SU-DHL-6 (cell line): ENCODE results near the gene EMC9.

Source experiments
- H2AFZ ChIP-seq: fragments of 200-600 bp; sonication (generic); 2 replicates; pipeline ENCODE4 v1.6.1; 2014; ENCODE audit warnings: low read depth, mild to moderate bottlenecking, moderate library complexity, mixed read lengths, antibody characterized with exemption, low read length; ENCODE audit not compliant: severe bottlenecking
- H3F3A ChIP-seq: fragments of 200-600 bp; shearing (Covaris generic); 2 replicates; pipeline ENCODE4 v1.6.0; 2016; ENCODE audit warnings: antibody characterized with exemption, mild to moderate bottlenecking; ENCODE audit not compliant: insufficient read depth
- H3K27ac ChIP-seq: fragments of 200-600 bp; sonication (generic); 2 replicates; pipeline ENCODE4 v1.5.1; 2016; ENCODE audit warnings: low read depth, mild to moderate bottlenecking, low read length, moderate library complexity, mixed read lengths
- H3K27me3 ChIP-seq: fragments of 200-600 bp; sonication (generic), shearing (Covaris generic); 2 replicates; pipeline ENCODE4 v1.6.0; 2014; ENCODE audit warnings: mild to moderate bottlenecking, low read length
- H3K36me3 ChIP-seq: fragments of 200-600 bp; sonication (generic); 2 replicates; pipeline ENCODE4 v1.6.1; 2014; ENCODE audit warnings: mild to moderate bottlenecking, low read length, mixed read lengths
- H3K4me2 ChIP-seq: fragments of 300-600, 200-600 bp; shearing (Covaris generic), sonication (generic); 2 replicates; pipeline ENCODE4 v1.6.0; 2014; ENCODE audit warnings: low read length, low read depth, mild to moderate bottlenecking; ENCODE audit not compliant: poor library complexity, severe bottlenecking
- H3K4me3 ChIP-seq: fragments of 200-600 bp; sonication (generic); 2 replicates; pipeline ENCODE4 v1.5.1; 2014; ENCODE audit warnings: antibody characterized with exemption, low read length, mild to moderate bottlenecking, mixed read lengths; ENCODE audit not compliant: insufficient read depth, poor library complexity, severe bottlenecking
- H3K79me2 ChIP-seq: fragments of 200-600 bp; sonication (generic); 2 replicates; pipeline ENCODE4 v1.6.1; 2014; ENCODE audit warnings: mild to moderate bottlenecking, low read length, moderate library complexity; ENCODE audit not compliant: insufficient read depth
- H3K9ac ChIP-seq: fragments of 200-600 bp; sonication (generic); 2 replicates; pipeline ENCODE4 v1.7.0; 2014; ENCODE audit warnings: mild to moderate bottlenecking, low read length
- H3K9me2 ChIP-seq: fragments of 200-600 bp; sonication (generic); replicated peaks from 2 replicates; pipeline ENCODE4 v1.6.1; 2014; ENCODE audit warnings: low read length; ENCODE audit not compliant: insufficient read depth
- H3K9me3 ChIP-seq: fragments of 200-600 bp; sonication (generic); 2 replicates; pipeline ENCODE4 v1.6.1; 2014; ENCODE audit warnings: low read length, mixed read lengths; ENCODE audit not compliant: insufficient read depth
- H4K20me1 ChIP-seq: fragments of 200-600 bp; sonication (generic); 2 replicates; pipeline ENCODE4 v1.6.1; 2014; ENCODE audit warnings: low read depth, mild to moderate bottlenecking, antibody characterized with exemption, low read length, moderate library complexity, mixed read lengths
- EZH2phosphoT487 ChIP-seq: fragments of 200-600 bp; sonication (generic), shearing (Covaris generic); conservative IDR thresholded peaks from 2 replicates; pipeline ENCODE4 v1.6.1; 2018; ENCODE audit warnings: mild to moderate bottlenecking, antibody characterized with exemption, low read length, moderate library complexity, mixed read lengths
- TF ChIP-seq, protein P1 (sequence below): fragments of 200-600 bp; sonication (generic); IDR thresholded peaks from one replicate; pipeline ENCODE4 v1.5.1; 2017; ENCODE audit warnings: antibody characterized with exemption, mild to moderate bottlenecking, low read length, moderate library complexity; ENCODE audit not compliant: insufficient read depth, poor library complexity, severe bottlenecking

EMC9 gene

GRCh38 chr14:24113801-24114531 lies 27.4 kb downstream of the EMC9 start:
- Histone ChIP-seq H3K27me3 (no peaks in the 10 kb centered on the region), H3F3A (peaks cover 16% of the 10 kb centered on the region; the same call in 1 of the 2 replicates), H3K9ac (peak overlapping the region; percentile 82), H3K79me2 (peaks cover 16% of the 10 kb centered on the region), H3K4me3 (peak overlapping the region; percentile 67), H3K36me3 (no peaks in the 10 kb centered on the region), H2AFZ (peak overlapping the region; percentile 49), H3K9me3 (no peaks in the 10 kb centered on the region), H3K4me2 (peak overlapping the region; percentile 89), H3K9me2 (no peaks in the 10 kb centered on the region), H3K27ac (peak overlapping the region; percentile 90), H4K20me1 (no peaks in the 10 kb centered on the region)
- TF ChIP-seq, protein P1, sequence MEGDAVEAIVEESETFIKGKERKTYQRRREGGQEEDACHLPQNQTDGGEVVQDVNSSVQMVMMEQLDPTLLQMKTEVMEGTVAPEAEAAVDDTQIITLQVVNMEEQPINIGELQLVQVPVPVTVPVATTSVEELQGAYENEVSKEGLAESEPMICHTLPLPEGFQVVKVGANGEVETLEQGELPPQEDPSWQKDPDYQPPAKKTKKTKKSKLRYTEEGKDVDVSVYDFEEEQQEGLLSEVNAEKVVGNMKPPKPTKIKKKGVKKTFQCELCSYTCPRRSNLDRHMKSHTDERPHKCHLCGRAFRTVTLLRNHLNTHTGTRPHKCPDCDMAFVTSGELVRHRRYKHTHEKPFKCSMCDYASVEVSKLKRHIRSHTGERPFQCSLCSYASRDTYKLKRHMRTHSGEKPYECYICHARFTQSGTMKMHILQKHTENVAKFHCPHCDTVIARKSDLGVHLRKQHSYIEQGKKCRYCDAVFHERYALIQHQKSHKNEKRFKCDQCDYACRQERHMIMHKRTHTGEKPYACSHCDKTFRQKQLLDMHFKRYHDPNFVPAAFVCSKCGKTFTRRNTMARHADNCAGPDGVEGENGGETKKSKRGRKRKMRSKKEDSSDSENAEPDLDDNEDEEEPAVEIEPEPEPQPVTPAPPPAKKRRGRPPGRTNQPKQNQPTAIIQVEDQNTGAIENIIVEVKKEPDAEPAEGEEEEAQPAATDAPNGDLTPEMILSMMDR = no peak
- TF ChIP-seq EZH2phosphoT487 = no peak

- no peaks in the 10 kb centered on the region for H3K9me2 ChIP-seq
- H3K9ac ChIP-seq = peak overlapping the region; percentile 82
- peak overlapping the region; percentile 49 for H2AFZ ChIP-seq
- peak overlapping the region; percentile 90 for H3K27ac ChIP-seq
- TF ChIP-seq EZH2phosphoT487 = no peak
- TF ChIP-seq, protein P1 = no peak
- H3K4me2 ChIP-seq = peak overlapping the region; percentile 89
- H3K79me2 ChIP-seq = peaks cover 16% of the 10 kb centered on the region
- no peaks in the 10 kb centered on the region for H3K27me3 ChIP-seq
- no peaks in the 10 kb centered on the region for H4K20me1 ChIP-seq
- H3F3A ChIP-seq = peaks cover 16% of the 10 kb centered on the region; the same call in 1 of the 2 replicates
- peak overlapping the region; percentile 67 for H3K4me3 ChIP-seq
- H3K9me3 ChIP-seq = no peaks in the 10 kb centered on the region
- H3K36me3 ChIP-seq = no peaks in the 10 kb centered on the region
These were observed 28.0 kb downstream of the EMC9 start for GRCh38 chr14:24113379-24113800.

GRCh38 chr14:24110523-24110922 lies 30.9 kb downstream of the EMC9 start:
- no peaks in the 10 kb centered on the region for H3K9me3 ChIP-seq
- no peaks in the 10 kb centered on the region for H3K36me3 ChIP-seq
- TF ChIP-seq EZH2phosphoT487 = no peak
- TF ChIP-seq, protein P1 = no peak
- H3K9me2 ChIP-seq = no peaks in the 10 kb centered on the region
- no peaks in the 10 kb centered on the region for H3K27me3 ChIP-seq
- no peak overlapping the region for H3K27ac ChIP-seq
- H3K9ac ChIP-seq = no peak overlapping the region
- peaks cover 3% of the 10 kb centered on the region; the same call in 1 of the 2 replicates for H3K79me2 ChIP-seq
- H3K4me2 ChIP-seq = no peak overlapping the region
- H3K4me3 ChIP-seq = no peak overlapping the region
- H3F3A ChIP-seq = peaks cover 16% of the 10 kb centered on the region; the same call in 1 of the 2 replicates
- H2AFZ ChIP-seq = no peak overlapping the region
- H4K20me1 ChIP-seq = no peaks in the 10 kb centered on the region
